Smooth muscle cell of the brain vasculature (primary cell): ENCODE measurements around the gene DNAAF1.
"Not testable (repeated sequence)": the region's sequence is repeated elsewhere in the genome, so short reads cannot be mapped to it uniquely, and the experiment has no call there.

ENCODE experiments used
- DNase-seq: peaks from one replicate; pipeline ENCODE4 v3.0.0-alpha.2; 2012; ENCODE audit warnings: low read depth, low spot score

DNAAF1 gene

GRCh38 chr16:84207879-84208278 is 62.8 kb downstream of the DNAAF1 start:
- DNase-seq: no peak

- no peak for DNase-seq
These were observed 64.9 kb downstream of the DNAAF1 start for GRCh38 chr16:84209989-84210388.

DNA sequence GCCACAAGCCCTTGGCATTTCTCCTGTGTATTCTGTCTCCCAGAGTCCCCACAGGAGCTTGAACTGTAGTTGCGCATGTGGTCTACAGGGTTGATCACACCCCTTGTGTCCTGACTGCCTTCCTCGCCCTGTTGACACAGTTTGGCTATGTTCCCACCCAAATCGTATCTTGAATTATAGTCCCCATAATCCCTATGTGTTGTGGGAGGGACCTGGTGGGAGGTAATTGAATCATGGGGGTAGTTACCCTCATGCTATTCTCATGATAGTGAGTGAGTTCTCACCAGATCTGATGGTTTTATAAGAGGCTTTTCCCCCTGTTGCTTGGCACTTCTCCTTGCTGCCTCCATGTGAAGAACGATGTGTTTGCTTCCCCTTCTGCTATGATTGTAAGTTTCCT is 67.0 kb downstream of the DNAAF1 start:
- DNase-seq: no peak

GRCh38 chr16:84212631-84213030 is 67.5 kb downstream of the DNAAF1 start:
- DNase-seq: no peak

DNA sequence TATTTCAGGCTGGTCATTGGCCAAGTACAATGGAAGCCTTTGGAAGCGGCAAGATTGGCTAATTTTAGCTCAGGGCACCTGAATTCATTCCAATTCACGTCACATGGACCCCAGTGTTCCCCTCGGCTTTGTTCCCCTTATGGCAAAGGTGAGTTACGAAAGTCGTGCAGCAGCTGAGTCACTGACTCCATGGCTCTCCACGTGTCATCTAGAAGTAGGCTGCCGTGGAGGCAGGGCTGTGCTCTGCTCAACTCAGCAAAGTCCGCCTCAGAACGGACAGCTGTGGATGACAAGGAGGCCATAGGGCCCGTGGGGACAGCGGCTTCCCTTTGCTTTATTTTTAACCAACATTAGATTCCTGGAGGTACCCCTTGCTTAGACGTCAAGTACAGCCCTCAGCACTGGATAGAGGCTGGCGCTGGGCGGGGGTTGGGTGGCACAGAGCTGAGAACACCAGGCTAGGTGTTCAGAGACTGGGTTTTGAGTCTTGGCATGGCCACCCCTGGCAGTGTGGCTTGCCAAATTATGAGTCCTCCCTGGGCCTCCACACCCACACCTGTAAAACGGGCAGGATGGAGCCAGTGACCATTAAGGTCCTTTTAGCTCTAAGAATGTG is 69.5 kb downstream of the DNAAF1 start:
- DNase-seq: no peak

DNA sequence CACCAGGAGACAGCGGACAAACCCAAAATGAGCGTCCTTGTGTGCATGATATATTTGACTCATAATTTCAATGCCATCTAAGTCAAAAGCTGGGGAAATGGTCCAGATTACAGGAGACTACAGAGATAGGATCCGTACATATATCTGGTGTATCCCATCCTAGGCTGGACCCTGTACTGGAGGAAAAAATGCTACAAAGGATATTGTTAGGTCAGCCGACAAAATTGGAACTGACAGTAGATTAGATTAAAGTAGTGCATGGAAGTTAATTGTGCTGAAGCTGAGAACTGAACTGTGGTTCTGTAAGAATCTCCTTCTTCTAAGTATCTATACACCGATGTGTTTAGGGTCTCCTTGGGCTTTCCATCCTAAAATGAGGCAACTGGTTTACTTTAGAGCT is 70.4 kb downstream of the DNAAF1 start:
- no peak for DNase-seq

DNA sequence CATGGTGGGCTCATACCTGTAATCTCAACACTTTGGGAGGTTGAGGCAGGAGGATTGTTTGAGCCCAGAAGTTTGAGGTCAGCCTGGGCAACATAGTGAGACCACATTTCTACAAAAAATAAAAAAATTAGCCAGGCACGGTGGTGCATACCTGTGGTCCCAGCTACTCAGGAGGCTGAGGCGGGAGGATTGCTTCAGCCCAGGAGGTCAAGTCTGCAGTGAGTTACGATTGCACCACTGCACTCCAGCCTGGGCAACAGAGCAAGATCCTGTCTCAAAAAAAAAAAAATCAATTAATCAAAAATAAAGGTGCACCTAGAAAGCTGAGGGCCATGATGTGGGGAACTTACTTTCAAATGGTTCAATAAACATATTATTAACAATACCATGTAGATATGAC is 71.0 kb downstream of the DNAAF1 start:
- not testable (repeated sequence) for DNase-seq

GRCh38 chr16:84218176-84218823 is 73.2 kb downstream of the DNAAF1 start:
- DNase-seq: no peak

GRCh38 chr16:84218956-84219355 is 73.8 kb downstream of the DNAAF1 start:
- DNase-seq: no peak

GRCh38 chr16:84220851-84221250 is 75.7 kb downstream of the DNAAF1 start:
- DNase-seq: no peak

- DNase-seq: no peak
These were observed 78.3 kb downstream of the DNAAF1 start for GRCh38 chr16:84223456-84223855.

DNA sequence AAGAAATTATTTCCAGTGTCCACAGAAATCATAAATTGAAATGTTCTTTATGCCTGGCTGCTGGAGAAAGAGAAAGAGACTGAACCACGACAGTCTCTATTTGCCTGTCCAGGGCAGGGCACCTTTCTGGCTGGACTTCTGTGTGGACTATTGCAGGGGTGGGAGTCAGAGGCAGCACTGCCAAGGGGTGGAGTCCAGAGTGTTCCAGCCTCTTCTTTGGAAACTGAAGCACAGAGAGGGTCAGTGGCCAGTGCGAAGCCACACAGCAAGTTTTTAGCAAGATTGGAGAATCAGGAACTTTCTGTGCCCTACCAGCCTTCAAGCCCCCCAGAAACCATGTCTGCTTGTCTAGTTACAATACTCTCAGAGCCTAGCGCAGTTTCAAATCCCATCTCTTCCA is 79.4 kb downstream of the DNAAF1 start:
- DNase-seq: no peak

DNA sequence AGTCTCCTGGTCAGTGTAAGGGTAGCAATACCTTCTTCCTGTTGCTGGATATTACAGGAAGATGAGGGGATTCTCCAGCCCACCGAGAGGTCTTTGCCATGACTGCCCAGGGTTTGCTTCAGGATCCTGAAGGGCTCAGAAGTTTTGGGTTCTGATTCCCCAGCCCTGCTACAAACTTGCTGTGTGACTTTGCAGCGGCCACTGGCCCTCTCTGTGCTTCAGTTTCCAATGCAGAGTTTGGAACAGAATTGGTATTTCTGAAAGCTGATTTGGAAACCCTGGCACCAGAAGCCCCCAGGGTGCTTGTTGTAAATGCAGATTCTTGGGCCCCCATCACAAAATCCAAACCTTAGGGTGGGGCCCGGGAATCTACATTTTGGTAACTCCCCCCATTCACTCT is 80.0 kb downstream of the DNAAF1 start:
- no peak for DNase-seq

DNA sequence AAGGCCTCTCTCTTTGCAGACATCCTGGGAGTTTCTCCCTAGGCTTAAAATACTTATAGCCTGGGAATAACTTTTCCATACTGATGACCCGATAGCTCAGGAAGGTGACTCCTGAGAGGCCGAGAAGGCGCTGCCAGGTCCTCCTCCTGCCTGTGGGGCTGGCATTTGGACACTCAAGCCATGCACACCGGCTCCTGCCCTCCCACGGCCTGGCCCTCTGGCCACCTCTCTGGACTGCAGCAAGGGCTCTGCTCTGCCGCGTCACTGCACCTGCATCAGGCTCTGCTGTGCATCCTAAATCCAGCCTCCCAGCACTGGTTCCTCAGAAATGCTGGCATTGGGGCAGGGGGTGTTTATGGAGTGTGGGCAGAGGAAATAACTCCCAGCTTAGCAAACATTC is 80.5 kb downstream of the DNAAF1 start:
- DNase-seq: no peak

DNA sequence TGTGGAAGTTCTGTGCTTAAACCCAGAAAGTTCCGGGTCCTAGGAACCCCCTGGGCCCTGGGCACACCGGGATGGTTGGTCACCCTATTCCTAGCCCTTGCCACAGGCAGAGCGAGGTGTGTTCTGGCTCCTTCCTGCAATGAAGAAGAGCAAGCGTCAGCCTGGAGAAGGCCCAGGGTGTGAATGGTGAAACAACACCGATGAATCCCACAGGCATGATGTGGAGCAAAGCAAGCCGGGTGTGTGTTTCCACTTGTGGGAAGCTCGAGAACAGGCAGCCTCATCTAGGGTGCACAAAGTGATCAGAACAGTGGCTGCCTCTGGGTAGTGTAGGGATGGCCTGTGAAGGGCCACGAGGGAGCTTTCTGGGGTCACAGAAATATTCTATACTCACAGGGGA is 80.9 kb downstream of the DNAAF1 start:
- no peak for DNase-seq
